ENCODE measurements around the gene ZNF554.

ZNF554 gene

GRCh38 chr19:2845107-2845506 is 25.4 kb downstream of the ZNF554 start:
- TF ChIP-seq, protein P1, sequence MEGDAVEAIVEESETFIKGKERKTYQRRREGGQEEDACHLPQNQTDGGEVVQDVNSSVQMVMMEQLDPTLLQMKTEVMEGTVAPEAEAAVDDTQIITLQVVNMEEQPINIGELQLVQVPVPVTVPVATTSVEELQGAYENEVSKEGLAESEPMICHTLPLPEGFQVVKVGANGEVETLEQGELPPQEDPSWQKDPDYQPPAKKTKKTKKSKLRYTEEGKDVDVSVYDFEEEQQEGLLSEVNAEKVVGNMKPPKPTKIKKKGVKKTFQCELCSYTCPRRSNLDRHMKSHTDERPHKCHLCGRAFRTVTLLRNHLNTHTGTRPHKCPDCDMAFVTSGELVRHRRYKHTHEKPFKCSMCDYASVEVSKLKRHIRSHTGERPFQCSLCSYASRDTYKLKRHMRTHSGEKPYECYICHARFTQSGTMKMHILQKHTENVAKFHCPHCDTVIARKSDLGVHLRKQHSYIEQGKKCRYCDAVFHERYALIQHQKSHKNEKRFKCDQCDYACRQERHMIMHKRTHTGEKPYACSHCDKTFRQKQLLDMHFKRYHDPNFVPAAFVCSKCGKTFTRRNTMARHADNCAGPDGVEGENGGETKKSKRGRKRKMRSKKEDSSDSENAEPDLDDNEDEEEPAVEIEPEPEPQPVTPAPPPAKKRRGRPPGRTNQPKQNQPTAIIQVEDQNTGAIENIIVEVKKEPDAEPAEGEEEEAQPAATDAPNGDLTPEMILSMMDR (IDR thresholded peaks at IDR 0.05; ENCODE audit: low read depth, low read length): no peak

GRCh38 chr19:2846180-2846894 is 26.7 kb downstream of the ZNF554 start:
- TF ChIP-seq, protein P1 (IDR thresholded peaks at IDR 0.05; ENCODE audit: low read depth, low read length): no peak
- DNase-seq (ENCODE audit: extremely low read depth, low read depth): no peak

More at GRCh38 chr19:2845107-2845506, 25.4 kb downstream of the ZNF554 start:
- DNase-seq (ENCODE audit: extremely low read depth, low read depth): no peak

- no peak for DNase-seq (ENCODE audit: extremely low read depth, low read depth)
- TF ChIP-seq, protein P1 (IDR thresholded peaks at IDR 0.05; ENCODE audit: low read depth, low read length): no peak
These were observed 27.8 kb downstream of the ZNF554 start for GRCh38 chr19:2847507-2847906.

- no peak for DNase-seq (ENCODE audit: extremely low read depth, low read depth)
- TF ChIP-seq, protein P1 (IDR thresholded peaks at IDR 0.05; ENCODE audit: low read depth, low read length): no peak
These were observed 28.9 kb downstream of the ZNF554 start for GRCh38 chr19:2848616-2849015.

GRCh38 chr19:2850256-2850925 is 30.7 kb downstream of the ZNF554 start:
- DNase-seq (ENCODE audit: extremely low read depth, low read depth): no peak
- TF ChIP-seq, protein P1 (IDR thresholded peaks at IDR 0.05; ENCODE audit: low read depth, low read length): no peak

- TF ChIP-seq, protein P1 (IDR thresholded peaks at IDR 0.05; ENCODE audit: low read depth, low read length): no peak
- DNase-seq (ENCODE audit: extremely low read depth, low read depth): no peak
These were observed 32.9 kb downstream of the ZNF554 start for GRCh38 chr19:2852598-2852997.

GRCh38 chr19:2853015-2853606 is 33.4 kb downstream of the ZNF554 start:
- DNase-seq (ENCODE audit: extremely low read depth, low read depth): no peak
- TF ChIP-seq, protein P1 (IDR thresholded peaks at IDR 0.05; ENCODE audit: low read depth, low read length): no peak
